Activated CD4-positive, alpha-beta memory T cell treated with anti-CD3 and anti-CD28 coated beads, Interleukin-2, amount 10 ng/mL, durations not matched to agents 7 days and 5 days (primary cell): ENCODE measurements around the gene TPX2. TPM values are rescaled to one million over a fixed set of nuclear protein-coding genes. Genes with fewer than 3 reads are reported as not detected.

ENCODE experiments used
- CTCF ChIA-PET: fragments of 350-600 bp; sonication (Branson Sonifier 250); formaldehyde crosslinking; loops from one replicate; lab custom pipeline; 2021; ENCODE audit warnings: antibody characterized with exemption, inconsistent platforms; lab: Charles Lee
- POLR2A ChIA-PET: fragments of 350-600 bp; sonication (Branson Sonifier 250); formaldehyde crosslinking; loops from one replicate; lab custom pipeline; 2021; ENCODE audit warnings: antibody characterized with exemption; lab: Charles Lee
- DNase-seq: peaks from one replicate; pipeline ENCODE4 v3.0.0-alpha.2; 2020
- H3K27ac Mint-ChIP-seq: one replicate; pipeline ENCODE4 v1.8.0; 2021; ENCODE audit warnings: mild to moderate bottlenecking, mixed read lengths
- H3K27me3 Mint-ChIP-seq: one replicate; pipeline ENCODE4 v1.8.0; 2021; ENCODE audit warnings: mixed read lengths
- H3K36me3 Mint-ChIP-seq: one replicate; pipeline ENCODE4 v1.8.0; 2021; ENCODE audit warnings: low read depth, mixed read lengths
- H3K4me1 Mint-ChIP-seq: one replicate; pipeline ENCODE4 v1.8.0; 2021; ENCODE audit warnings: mixed read lengths
- H3K4me3 Mint-ChIP-seq: one replicate; pipeline ENCODE4 v1.8.0; 2021; ENCODE audit warnings: mild to moderate bottlenecking, mixed read lengths
- H3K9me3 Mint-ChIP-seq: one replicate; pipeline ENCODE4 v1.8.0; 2021; ENCODE audit warnings: mixed read lengths
- total RNA-seq, 2 experiments: library from RNA; stranded (reverse); gene quantifications; one replicate each; pipeline ENCODE4 v1.2.3, GENCODE V29; 2021

TPX2 gene
- total RNA-seq, 2 experiments from 2014 or later: 137 to 138 TPM

DNA sequence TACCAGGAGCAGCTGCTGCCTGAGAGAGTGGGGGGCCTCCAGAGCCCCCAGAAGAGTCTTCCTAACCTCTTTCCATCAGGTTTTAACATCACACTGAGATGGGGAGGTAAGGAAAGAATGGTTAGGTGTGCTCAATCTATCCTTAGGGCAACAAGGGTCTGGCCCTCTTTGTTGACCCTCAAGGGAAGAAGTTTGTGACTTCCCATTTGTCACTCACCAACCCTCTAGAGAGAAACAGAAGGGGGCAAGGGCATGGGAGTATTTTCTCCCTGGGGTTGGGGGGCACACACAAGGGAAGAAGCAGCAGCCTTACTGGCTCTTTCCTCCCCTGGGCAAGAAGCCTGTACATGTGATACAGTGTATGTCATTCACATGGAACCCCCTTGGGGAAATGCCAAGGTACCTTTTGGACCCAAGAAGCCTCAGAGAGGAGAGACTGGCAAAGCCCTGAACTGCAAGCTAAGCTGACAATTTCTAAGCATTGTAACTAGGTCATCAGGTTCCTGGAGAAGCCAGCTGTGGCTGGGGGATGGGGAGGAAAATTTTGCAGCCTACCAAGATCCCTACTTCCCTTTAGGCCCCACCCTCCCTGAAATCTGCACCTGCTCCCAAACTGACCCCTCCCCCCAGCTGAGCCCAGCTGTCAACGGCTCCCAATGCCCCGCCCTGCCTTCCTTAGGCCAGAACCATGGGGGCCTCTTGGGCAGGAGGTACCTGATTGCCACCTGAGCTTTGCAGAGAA lies 30.9 kb upstream of the TPX2 start:
- no peak overlapping the region for H3K4me3 Mint-ChIP-seq
- ChIA-PET CTCF (interaction anchor here (1.0 to 1.8 kb wide), 5 partner anchors 13 to 74 kb away, joined by 3 to 10 read pairs (median 4); no protein-coding TSS in a partner anchor), POLR2A (interaction anchor here (0.9 to 3.7 kb wide), 7 partner anchors 9 to 49 kb away, joined by 3 to 17 read pairs (median 4); partner anchors contain the start of gene BCL2L1)
- H3K36me3 Mint-ChIP-seq: peaks cover 76% of the 10 kb centered on the region
- H3K27me3 Mint-ChIP-seq: no peaks in the 10 kb centered on the region
- DNase-seq: no peak
- peaks cover 79% of the 10 kb centered on the region for H3K4me1 Mint-ChIP-seq
- H3K9me3 Mint-ChIP-seq: no peaks in the 10 kb centered on the region
- peak overlapping the region; percentile 65 for H3K27ac Mint-ChIP-seq

- DNase-seq: no peak
- ChIA-PET POLR2A (interaction anchor here (0.9 to 3.7 kb wide), 7 partner anchors 9 to 49 kb away, joined by 3 to 17 read pairs (median 5); partner anchors contain the start of gene BCL2L1), CTCF (interaction anchor here (1.0 to 1.4 kb wide), 4 partner anchors 9 to 75 kb away, joined by 3 to 5 read pairs (median 4); no protein-coding TSS in a partner anchor)
- Mint-ChIP-seq H3K9me3 (no peaks in the 10 kb centered on the region), H3K4me3 (no peak overlapping the region), H3K36me3 (peaks cover 79% of the 10 kb centered on the region), H3K27me3 (no peaks in the 10 kb centered on the region), H3K27ac (peak overlapping the region; percentile 61), H3K4me1 (peaks cover 87% of the 10 kb centered on the region)
Measured at GRCh38 chr20:31708736-31709534, 30.2 kb upstream of the TPX2 start.

- ChIA-PET CTCF (interaction anchor here (0.5 to 2.4 kb wide), 5 partner anchors 10 to 97 kb away, joined by 3 to 16 read pairs (median 5); no protein-coding TSS in a partner anchor), POLR2A (interaction anchor here (1.2 to 3.5 kb wide), 5 partner anchors 10 to 35 kb away, joined by 6 to 14 read pairs (median 9); no protein-coding TSS in a partner anchor)
- H3K27me3 Mint-ChIP-seq: no peaks in the 10 kb centered on the region
- peaks cover 89% of the 10 kb centered on the region for H3K4me1 Mint-ChIP-seq
- H3K27ac Mint-ChIP-seq: peak overlapping the region; percentile 1
- no peak overlapping the region for H3K4me3 Mint-ChIP-seq
- no peak for DNase-seq
- peaks cover 77% of the 10 kb centered on the region for H3K36me3 Mint-ChIP-seq
- no peaks in the 10 kb centered on the region for H3K9me3 Mint-ChIP-seq
Measured at GRCh38 chr20:31709939-31710338, 29.2 kb upstream of the TPX2 start.

- CTCF ChIA-PET: interaction anchor here (0.7 to 2.4 kb wide), 2 partner anchors 13 to 97 kb away, joined by 6 to 16 read pairs; no protein-coding TSS in a partner anchor
- POLR2A ChIA-PET: interaction anchor here (1.2 to 3.5 kb wide), 6 partner anchors 9 to 46 kb away, joined by 3 to 14 read pairs (median 8); no protein-coding TSS in a partner anchor
- Mint-ChIP-seq H3K4me1 (peaks cover 90% of the 10 kb centered on the region), H3K36me3 (peaks cover 78% of the 10 kb centered on the region), H3K9me3 (no peaks in the 10 kb centered on the region), H3K4me3 (no peak overlapping the region), H3K27ac (peak overlapping the region; percentile 47), H3K27me3 (no peaks in the 10 kb centered on the region)
- no peak for DNase-seq
Measured at GRCh38 chr20:31710423-31711108, 28.5 kb upstream of the TPX2 start.

- ChIA-PET CTCF (interaction anchor here (2.4 to 4.0 kb wide), 2 partner anchors 13 to 50 kb away, joined by 16 to 22 read pairs; no protein-coding TSS in a partner anchor), POLR2A (interaction anchor here (0.9 to 3.5 kb wide), 9 partner anchors 8 to 50 kb away, joined by 3 to 14 read pairs (median 5); no protein-coding TSS in a partner anchor)
- peaks cover 79% of the 10 kb centered on the region for H3K36me3 Mint-ChIP-seq
- H3K27me3 Mint-ChIP-seq: no peaks in the 10 kb centered on the region
- no peak for DNase-seq
- H3K27ac Mint-ChIP-seq: peak overlapping the region; percentile 11
- H3K9me3 Mint-ChIP-seq: no peaks in the 10 kb centered on the region
- no peak overlapping the region for H3K4me3 Mint-ChIP-seq
- H3K4me1 Mint-ChIP-seq: peaks cover 90% of the 10 kb centered on the region
Measured at GRCh38 chr20:31711179-31712111, 27.6 kb upstream of the TPX2 start.

DNA sequence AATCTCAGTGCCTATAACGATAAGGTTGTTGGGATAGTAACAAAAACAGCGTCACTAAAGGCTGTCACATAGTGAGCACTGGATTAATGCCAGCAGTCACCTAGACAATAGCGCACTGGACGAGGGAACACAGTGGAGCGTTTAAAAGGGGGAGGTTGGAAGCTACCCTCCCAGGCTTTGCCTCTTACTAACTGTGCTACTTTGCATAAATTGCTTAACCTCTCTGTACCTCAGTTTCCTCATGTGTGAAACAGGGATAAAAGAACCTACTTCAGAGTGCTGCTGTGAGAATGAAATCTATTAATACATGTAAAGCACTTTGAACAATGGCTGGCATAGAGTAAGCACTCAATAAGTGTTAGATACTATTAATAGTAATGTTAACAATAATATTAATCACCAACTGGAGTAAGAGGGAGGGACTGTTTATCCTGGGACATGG lies 27.0 kb upstream of the TPX2 start:
- H3K27me3 Mint-ChIP-seq: no peaks in the 10 kb centered on the region
- no peak for DNase-seq
- no peak overlapping the region for H3K4me3 Mint-ChIP-seq
- H3K27ac Mint-ChIP-seq: peak overlapping the region; percentile 11
- ChIA-PET POLR2A (interaction anchor here (0.9 to 3.5 kb wide), 7 partner anchors 8 to 50 kb away, joined by 3 to 14 read pairs (median 5); no protein-coding TSS in a partner anchor), CTCF (interaction anchor here (1.2 to 4.0 kb wide), 3 partner anchors 11 to 50 kb away, joined by 3 to 22 read pairs (median 16); no protein-coding TSS in a partner anchor)
- H3K9me3 Mint-ChIP-seq: no peaks in the 10 kb centered on the region
- peaks cover 79% of the 10 kb centered on the region for H3K36me3 Mint-ChIP-seq
- H3K4me1 Mint-ChIP-seq: peaks cover 90% of the 10 kb centered on the region

GRCh38 chr20:31712564-31713311 lies 26.4 kb upstream of the TPX2 start:
- POLR2A ChIA-PET: interaction anchor here (0.9 to 1.5 kb wide), 4 partner anchors 9 to 51 kb away, joined by 4 to 6 read pairs (median 5); partner anchors contain the start of gene BCL2L1
- Mint-ChIP-seq H3K4me3 (no peak overlapping the region), H3K4me1 (peaks cover 92% of the 10 kb centered on the region), H3K9me3 (no peaks in the 10 kb centered on the region), H3K27me3 (no peaks in the 10 kb centered on the region), H3K36me3 (peaks cover 79% of the 10 kb centered on the region), H3K27ac (peak overlapping the region; percentile 34)
- DNase-seq: no peak
- CTCF ChIA-PET: interaction anchor here (1.2 to 4.0 kb wide), 3 partner anchors 11 to 79 kb away, joined by 3 to 22 read pairs (median 3); no protein-coding TSS in a partner anchor

DNA sequence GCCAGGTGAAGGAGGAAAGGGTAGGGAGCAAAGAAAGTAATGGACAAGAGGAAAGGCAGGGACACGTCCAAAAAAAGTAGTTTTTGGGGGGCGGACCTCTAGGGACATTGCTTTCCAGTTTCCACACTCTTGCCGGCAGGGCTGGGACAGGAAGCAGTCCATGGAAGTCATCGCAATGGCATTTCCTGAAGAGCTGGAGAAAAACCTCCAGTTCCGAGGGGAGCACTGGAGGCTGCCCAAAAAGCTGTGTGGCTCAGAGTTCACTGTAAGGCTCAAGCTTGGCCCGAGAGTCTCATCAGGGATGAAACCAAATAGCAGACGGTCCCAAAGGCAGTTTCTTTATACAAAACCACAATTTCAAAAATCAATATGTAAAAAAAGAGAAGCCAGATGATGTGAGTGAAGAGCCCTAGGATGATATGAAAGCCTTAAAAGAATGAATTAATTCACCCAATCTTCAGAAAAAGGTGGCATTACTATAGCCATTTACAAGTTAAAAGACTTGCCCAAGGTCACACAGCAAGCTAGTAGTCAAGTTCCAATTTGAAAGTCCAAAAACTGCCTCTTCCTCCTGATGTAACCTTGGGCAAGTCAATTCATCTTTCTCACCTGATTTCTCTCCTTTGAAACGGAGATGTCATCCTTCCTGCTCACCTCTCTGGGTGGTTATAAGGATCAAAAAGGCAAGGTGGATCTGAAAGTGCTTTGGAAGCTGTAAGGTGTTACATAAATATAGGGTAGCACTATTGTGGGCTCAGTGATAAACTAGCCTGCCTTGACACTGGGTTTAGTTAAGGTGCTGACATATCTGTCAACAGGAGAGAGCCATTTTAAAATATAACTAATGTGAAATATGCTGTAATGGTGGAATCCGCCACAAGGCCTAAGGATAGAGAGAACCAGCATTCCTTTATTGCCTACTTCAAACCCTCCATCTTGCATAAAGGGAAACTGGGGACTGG lies 25.5 kb upstream of the TPX2 start:
- Mint-ChIP-seq H3K36me3 (peaks cover 77% of the 10 kb centered on the region), H3K27me3 (no peaks in the 10 kb centered on the region), H3K4me3 (no peak overlapping the region), H3K27ac (peak overlapping the region; percentile 34), H3K9me3 (no peaks in the 10 kb centered on the region), H3K4me1 (peaks cover 90% of the 10 kb centered on the region)
- ChIA-PET CTCF (interaction anchor here (1.2 to 4.0 kb wide), 3 partner anchors 10 to 80 kb away, joined by 3 to 22 read pairs (median 3); no protein-coding TSS in a partner anchor), POLR2A (interaction anchor here (1.1 to 1.5 kb wide), 3 partner anchors 8 to 111 kb away, joined by 3 to 6 read pairs (median 5); partner anchors contain the start of gene BCL2L1)
- no peak for DNase-seq

DNA sequence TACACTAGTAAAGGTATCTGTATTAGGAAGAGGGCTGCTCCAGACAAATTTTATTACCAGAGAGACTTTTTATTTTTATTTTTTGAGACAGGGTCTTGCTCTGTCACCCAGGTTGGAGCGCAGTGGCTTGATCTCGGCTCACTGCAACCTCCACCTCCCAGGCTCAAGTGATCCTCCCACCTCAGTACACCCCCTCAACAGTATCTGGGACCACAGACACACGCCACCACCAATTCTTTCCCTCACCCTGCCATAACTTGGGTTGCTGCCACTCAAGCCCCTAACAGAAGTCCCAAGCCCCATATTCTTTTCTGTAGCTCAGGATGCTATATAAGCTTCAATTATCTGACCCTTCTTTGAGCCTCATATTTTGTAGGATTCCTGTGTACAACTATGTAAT lies 23.3 kb upstream of the TPX2 start:
- Mint-ChIP-seq H3K9me3 (no peaks in the 10 kb centered on the region), H3K36me3 (peaks cover 86% of the 10 kb centered on the region), H3K27me3 (no peaks in the 10 kb centered on the region), H3K4me3 (no peak overlapping the region), H3K27ac (peak overlapping the region; percentile 59), H3K4me1 (peaks cover 94% of the 10 kb centered on the region)
- CTCF ChIA-PET: interaction anchor here (1.0 to 10.8 kb wide), 4 partner anchors 10 to 82 kb away, joined by 3 to 609 read pairs (median 5); no protein-coding TSS in a partner anchor
- POLR2A ChIA-PET: interaction anchor here (1.3 to 10.4 kb wide), 4 partner anchors 11 to 53 kb away, joined by 3 to 213 read pairs (median 105); no protein-coding TSS in a partner anchor
- no peak for DNase-seq
